Effector CD4-positive, alpha-beta T cell (primary cell): ENCODE results near the gene CENPB.
A peak's percentile ranks its signal among the peaks of the same experiment; 100 is the strongest.

Experiments
- DNase-seq: peaks from one replicate; pipeline ENCODE4 v3.0.0-alpha.2; 2020

The CENPB gene

GRCh38 chr20:3745686-3746173, 40.8 kb downstream of the CENPB start:
- no peak for DNase-seq

GRCh38 chr20:3744806-3745685, 41.5 kb downstream of the CENPB start:
- peak; percentile 71 for DNase-seq

- DNase-seq, result no peak
These were observed 42.5 kb downstream of the CENPB start for GRCh38 chr20:3744037-3744436.

GRCh38 chr20:3743251-3743650, 43.3 kb downstream of the CENPB start:
- no peak for DNase-seq

- DNase-seq, result no peak
These were observed 44.6 kb downstream of the CENPB start for GRCh38 chr20:3741836-3742458.

- DNase-seq, result no peak
These were observed 45.8 kb downstream of the CENPB start for GRCh38 chr20:3740615-3741301.

- no peak for DNase-seq
These were observed 46.6 kb downstream of the CENPB start for GRCh38 chr20:3739926-3740451.

- DNase-seq, result no peak
These were observed 47.2 kb downstream of the CENPB start for GRCh38 chr20:3739054-3739925.

- DNase-seq, result no peak
These were observed 48.2 kb downstream of the CENPB start for GRCh38 chr20:3738111-3739053.

GRCh38 chr20:3735768-3736167, 50.8 kb downstream of the CENPB start:
- no peak for DNase-seq

GRCh38 chr20:3734111-3734843, 52.3 kb downstream of the CENPB start:
- DNase-seq, result no peak
